Heart left ventricle (tissue), 13 donors: ENCODE data around the gene TEAD1.

Source experiments
- POLR2A ChIP-seq, 2 donors: fragments of 450-650 bp; IDR thresholded peaks; one replicate each; pipeline ENCODE4 v1.6.1; 2017; ENCODE audit warnings: antibody characterized with exemption in 2 of 2, mild to moderate bottlenecking in 2 of 2, moderate library complexity in 2 of 2
- TF ChIP-seq, protein P1 (sequence below), 12 donors: fragments of 200-600 bp; sonication (generic) in 4 of 12; IDR thresholded peaks; one replicate each; pipeline versions ENCODE4 v1.5.0 to v1.8.0; 2018 to 2022; ENCODE audit warnings: antibody characterized with exemption in 12 of 12, mild to moderate bottlenecking in 5 of 12
- donor health status: ischemic (EF 13 %, LVEDD 7.1; RV severe dilation, severe dysfunction).
- donor health status: DM: no; HTN: yes; CAD: no.
- donor health status: DM: no; HTN: no; CAD: no.
- donor health status: ischemic (EF 25% LVEDD 6.9; RV normal size, moderate dysfunction).
- donor health status: ischemic (EF 25% LVEDD 5.7; RV mildly dilated, moderate dysfunction).
- donor health status: ischemic (EF 35%, LVEDD 5.7; RV mildly dilated, moderate dysfunction).
- donor health status: nonischemic (EF 11% LVEDD 7.7; RV severe dilation, severe dysfunction).
- donor health status: DM: yes; HTN: yes; CAD: no.
- donor health status: PGD.
- donor health status: ischemic (EF 29% LVEDD 5.4; RV normal size, mild dysfunction).
- donor health status: nonischemic (EF 23%, LVEDD 6.1; RV moderate dilation, normal function).

DNA sequence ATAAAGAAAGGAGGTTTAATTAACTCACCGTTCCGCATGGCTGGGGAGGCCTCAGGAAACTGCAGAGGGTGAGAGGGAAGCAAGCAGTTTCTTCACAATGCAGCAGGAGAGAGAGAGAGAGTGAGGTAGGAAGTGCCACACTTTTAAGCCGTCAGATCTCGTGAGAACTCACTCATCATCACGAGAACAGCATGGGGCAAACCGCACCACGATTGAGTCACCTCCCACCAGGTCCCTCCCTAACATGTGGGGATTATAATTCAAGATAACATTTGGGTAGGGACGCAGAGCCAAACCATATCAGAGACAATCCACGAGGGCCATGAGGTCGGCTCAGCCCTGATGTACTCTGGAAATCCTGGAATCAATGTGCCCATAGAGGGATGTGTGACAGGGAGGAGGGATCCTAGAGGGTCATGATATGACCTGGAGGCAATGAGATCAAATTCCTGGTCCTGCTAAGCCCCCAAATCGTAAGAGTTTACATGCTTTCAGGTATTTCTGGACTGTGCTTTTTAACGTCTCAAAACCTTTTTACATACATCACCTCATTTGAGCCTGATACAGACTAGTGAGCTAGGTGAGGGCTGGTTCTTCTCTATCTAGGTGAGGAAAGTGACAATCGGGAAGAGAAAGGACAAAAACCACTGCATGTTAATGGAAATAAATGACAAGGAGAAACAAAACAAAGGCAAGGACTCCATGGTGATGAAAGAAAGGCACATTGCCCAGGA is 315.4 kb downstream of the TEAD1 start:
- TF ChIP-seq, protein P1, sequence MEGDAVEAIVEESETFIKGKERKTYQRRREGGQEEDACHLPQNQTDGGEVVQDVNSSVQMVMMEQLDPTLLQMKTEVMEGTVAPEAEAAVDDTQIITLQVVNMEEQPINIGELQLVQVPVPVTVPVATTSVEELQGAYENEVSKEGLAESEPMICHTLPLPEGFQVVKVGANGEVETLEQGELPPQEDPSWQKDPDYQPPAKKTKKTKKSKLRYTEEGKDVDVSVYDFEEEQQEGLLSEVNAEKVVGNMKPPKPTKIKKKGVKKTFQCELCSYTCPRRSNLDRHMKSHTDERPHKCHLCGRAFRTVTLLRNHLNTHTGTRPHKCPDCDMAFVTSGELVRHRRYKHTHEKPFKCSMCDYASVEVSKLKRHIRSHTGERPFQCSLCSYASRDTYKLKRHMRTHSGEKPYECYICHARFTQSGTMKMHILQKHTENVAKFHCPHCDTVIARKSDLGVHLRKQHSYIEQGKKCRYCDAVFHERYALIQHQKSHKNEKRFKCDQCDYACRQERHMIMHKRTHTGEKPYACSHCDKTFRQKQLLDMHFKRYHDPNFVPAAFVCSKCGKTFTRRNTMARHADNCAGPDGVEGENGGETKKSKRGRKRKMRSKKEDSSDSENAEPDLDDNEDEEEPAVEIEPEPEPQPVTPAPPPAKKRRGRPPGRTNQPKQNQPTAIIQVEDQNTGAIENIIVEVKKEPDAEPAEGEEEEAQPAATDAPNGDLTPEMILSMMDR (IDR thresholded peaks at IDR 0.05), result no peak
- TF ChIP-seq POLR2A (IDR thresholded peaks at IDR 0.05), result no peak
